HCT116 (cell line): ENCODE measurements around the gene KCNIP3.

Experiments used
- CTCF ChIP-seq, 3 experiments: fragments of 200-600 bp in 1 of 3; sonication (generic) in 1 of 3; IDR thresholded peaks in 2 of 3; conservative IDR thresholded peaks in 1 of 3; 2 replicates each; pipeline ENCODE4 v1.5.1; 2012 to 2017; ENCODE audit warnings: low read depth in 2 of 3, low read length in 2 of 3, antibody characterized with exemption in 1 of 3, borderline replicate concordance in 1 of 3, control low read depth in 1 of 3, mild to moderate bottlenecking in 1 of 3, mixed read lengths in 1 of 3, mixed run types in 1 of 3, moderate library complexity in 1 of 3; ENCODE audit not compliant: insufficient read depth in 1 of 3
- JUND ChIP-seq: IDR thresholded peaks from 2 replicates; pipeline ENCODE4 v1.6.1; 2012

GRCh38 chr2:95380280-95380679 is 83.1 kb downstream of the KCNIP3 start:
- TF ChIP-seq CTCF (IDR thresholded peaks at IDR 0.05 in 2 of 3, conservative IDR thresholded peaks at IDR 0.05 in 1 of 3; ENCODE audit: borderline replicate concordance in 1 of 3, insufficient read depth in 1 of 3, low read depth in 2 of 3, low read length in 2 of 3) (no peak), JUND (no peak)
